ENCODE measurements around the gene PRIM2. TPM values are rescaled to one million over a fixed set of nuclear protein-coding genes. Genes with fewer than 3 reads are reported as not detected.

Gene PRIM2
- total and polyA plus RNA-seq, 2 of the 8 experiments (the other 6 are each of a cell fraction or from before 2014, with no cell fraction given), result 20.8 to 46.8 TPM

GRCh38 chr6:57305761-57306160 is 11.7 kb upstream of the PRIM2 start:
- FAIRE-seq, result no peak
- TF ChIP-seq CBX8 (IDR thresholded peaks at IDR 0.05; ENCODE audit: borderline replicate concordance, low read depth, low read length), result no peak

More at GRCh38 chr6:57305761-57306160, 11.7 kb upstream of the PRIM2 start:
- Histone ChIP-seq H2AFZ (ENCODE audit: low read length) (no peak overlapping the region), H2BK15ac (ENCODE audit: low read length) (no peak overlapping the region), H3K4me1 (replicated peaks in 1 of 4; ENCODE audit: control insufficient read depth in 3 of 4, insufficient read depth in 4 of 4, low read length in 3 of 4) (no peaks in the 10 kb centered on the region), H3K4me3 (ENCODE audit: extremely low read depth in 1 of 4, insufficient read depth in 2 of 4, low read depth in 3 of 4, low read length in 4 of 4) (no peak overlapping the region), H3K14ac (ENCODE audit: insufficient read length) (no peak overlapping the region), H3K18ac (ENCODE audit: extremely low read depth, low read length) (no peak overlapping the region), H4K20me1 (replicated peaks in 1 of 2; ENCODE audit: control insufficient read depth in 1 of 2, insufficient read depth in 2 of 2, low read length in 2 of 2) (no peaks in the 10 kb centered on the region), H3K79me2 (ENCODE audit: control insufficient read depth in 1 of 2, insufficient read depth in 2 of 2, low read length in 2 of 2) (no peaks in the 10 kb centered on the region), H3K27me3 (replicated peaks in 1 of 4; ENCODE audit: control insufficient read depth in 3 of 4, extremely low read depth in 1 of 4, insufficient read depth in 3 of 4, low read length in 3 of 4) (no peaks in the 10 kb centered on the region), H2BK12ac (ENCODE audit: low read depth, low read length) (no peak overlapping the region), H4K8ac (ENCODE audit: extremely low read depth, insufficient read depth, low read length) (no peak overlapping the region), H3K23ac (ENCODE audit: insufficient read length) (no peak overlapping the region), H3K23me2 (ENCODE audit: low read depth, low read length) (no peaks in the 10 kb centered on the region), H3K4ac (replicated peaks; ENCODE audit: insufficient read length, low read depth, low read length) (no peak overlapping the region), H2BK5ac (ENCODE audit: low read depth, low read length) (no peak overlapping the region), H3K56ac (replicated peaks; ENCODE audit: insufficient read length, low read depth, low read length) (no peak overlapping the region), H3K27ac (ENCODE audit: low read depth, low read length) (no peak overlapping the region), H2BK120ac (replicated peaks; ENCODE audit: low read depth, low read length) (no peak overlapping the region), H2BK20ac (ENCODE audit: low read length) (no peak overlapping the region), H4K5ac (ENCODE audit: insufficient read length, low read depth, low read length) (no peak overlapping the region), H3K9ac (replicated peaks in 1 of 4; ENCODE audit: extremely low read depth in 1 of 4, low read depth in 3 of 4, low read length in 3 of 4) (no peak overlapping the region), H3K79me1 (ENCODE audit: low read depth, low read length) (no peaks in the 10 kb centered on the region), H3K36me3 (ENCODE audit: control insufficient read depth in 2 of 4, insufficient read depth in 4 of 4, low read length in 3 of 4) (no peaks in the 10 kb centered on the region), H3K4me2 (ENCODE audit: insufficient read depth in 1 of 2, low read depth in 2 of 2, low read length in 2 of 2) (no peak overlapping the region), H2AK5ac (ENCODE audit: low read depth, low read length) (no peak overlapping the region), H4K91ac (replicated peaks; ENCODE audit: insufficient read length, low read length) (no peak overlapping the region), H3K9me3 (ENCODE audit: insufficient read depth in 2 of 2, low read depth in 1 of 2, low read length in 1 of 2) (peaks cover 0 to 8% of the 10 kb centered on the region in 2 experiments; a peak in 1 of 4 replicates)
- CTCF ChIA-PET (ENCODE audit: partially characterized antibody), result interaction anchor here (1.5 to 3.0 kb wide), 3 partner anchors 11 to 401 kb away, joined by 7 to 15 read pairs (median 8); partner anchors contain the start of gene PRIM2
- no peak for DNase-seq (ENCODE audit: low read depth in 1 of 2, low spot score in 2 of 2)
- WGBS, 2 experiments (ENCODE audit: extremely low coverage in 1 of 2, insufficient coverage in 1 of 2, insufficient read length in 1 of 2, insufficient replicate concordance in 2 of 2, low coverage in 1 of 2, low lambda C conversion rate in 2 of 2, missing lambda C conversion rate in 1 of 2), result 85% methylated on average over 2 of the region's 2 CpGs; no CpG with 5 or more reads in 1 of the 2 experiments
- POLR2A ChIA-PET (ENCODE audit: partially characterized antibody), result no interaction called here

Data from H1 (cell line).